HEK293 (cell line): ENCODE data around the gene SH3PXD2B.

Source experiments
- CTCF ChIP-seq: fragments of 450-650 bp; formaldehyde crosslinking; IDR thresholded peaks from 2 replicates; pipeline ENCODE4 v1.5.1; 2016; ENCODE audit warnings: missing biosample characterization, missing genetic modification characterization
- REPIN1 ChIP-seq: fragments of 450-650 bp; formaldehyde crosslinking; IDR thresholded peaks from 2 replicates; pipeline ENCODE4 v1.5.1; 2017; ENCODE audit warnings: missing biosample characterization, missing genetic modification characterization, low read depth
- REST ChIP-seq: fragments of 450-650 bp; formaldehyde crosslinking; IDR thresholded peaks from 2 replicates; pipeline ENCODE4 v1.5.1; 2016; ENCODE audit warnings: missing biosample characterization, missing genetic modification characterization
- SP2 ChIP-seq: fragments of 450-650 bp; formaldehyde crosslinking; IDR thresholded peaks from 2 replicates; pipeline ENCODE4 v1.5.1; 2016; ENCODE audit warnings: missing biosample characterization, missing genetic modification characterization
- YY1 ChIP-seq: fragments of 450-650 bp; formaldehyde crosslinking; IDR thresholded peaks from 2 replicates; pipeline ENCODE4 v1.5.1; 2018; ENCODE audit warnings: missing biosample characterization, missing genetic modification characterization
- ZNF133 ChIP-seq: fragments of 450-650 bp; formaldehyde crosslinking; IDR thresholded peaks from 2 replicates; pipeline ENCODE4 v1.5.1; 2016; ENCODE audit warnings: missing biosample characterization, missing genetic modification characterization
- ZNF223 ChIP-seq: fragments of 450-650 bp; formaldehyde crosslinking; IDR thresholded peaks from 2 replicates; pipeline ENCODE4 v1.5.1; 2016; ENCODE audit warnings: missing biosample characterization, missing genetic modification characterization
- ZNF24 ChIP-seq: fragments of 450-650 bp; formaldehyde crosslinking; IDR thresholded peaks from 2 replicates; pipeline ENCODE4 v1.5.1; 2016; ENCODE audit warnings: missing biosample characterization, missing genetic modification characterization
- ZNF274 ChIP-seq, 2 experiments: fragments of 200-500 bp in 1 of 2; fragments of 450-650 bp in 1 of 2; sonication (Bioruptor generic) in 1 of 2; formaldehyde crosslinking in 1 of 2; IDR thresholded peaks; 2 replicates each; pipeline versions ENCODE4 v1.5.1 to v1.6.1; 2014 to 2016; ENCODE audit warnings: borderline replicate concordance in 1 of 2, inconsistent platforms in 1 of 2, low read length in 1 of 2, missing biosample characterization in 1 of 2, missing genetic modification characterization in 1 of 2
- ZNF621 ChIP-seq: fragments of 450-650 bp; formaldehyde crosslinking; IDR thresholded peaks from 2 replicates; pipeline ENCODE4 v1.5.1; 2017; ENCODE audit warnings: missing biosample characterization, missing genetic modification characterization
- ZNF768 ChIP-seq: fragments of 450-650 bp; formaldehyde crosslinking; IDR thresholded peaks from 2 replicates; pipeline ENCODE4 v1.5.1; 2018; ENCODE audit warnings: missing biosample characterization, mild to moderate bottlenecking, missing genetic modification characterization

GRCh38 chr5:172433513-172433912 is 20.8 kb downstream of the SH3PXD2B start:
- no peak for TF ChIP-seq CTCF (tag by site-specific recombination)
- TF ChIP-seq ZNF24 (tag by site-specific recombination) = no peak
- TF ChIP-seq ZNF768 (tag by site-specific recombination) = no peak
- TF ChIP-seq SP2 (tag by site-specific recombination) = no peak
- TF ChIP-seq ZNF133 (tag by site-specific recombination) = no peak
- TF ChIP-seq ZNF621 (tag by site-specific recombination) = no peak
- TF ChIP-seq YY1 = no peak
- no peak for TF ChIP-seq ZNF223
- no peak for TF ChIP-seq ZNF274 (IDR thresholded peaks at IDR 0.05; ENCODE audit: low read length)
- TF ChIP-seq ZNF274 (tag by site-specific recombination; IDR thresholded peaks at IDR 0.05; ENCODE audit: borderline replicate concordance) = no peak
- no peak for TF ChIP-seq REST (tag by site-specific recombination)
- no peak for TF ChIP-seq REPIN1 (tag by site-specific recombination)
